HCT116 (cell line): ENCODE data around the gene CAT. TPM values are rescaled to one million over a fixed set of nuclear protein-coding genes. Genes with fewer than 3 reads are reported as not detected.

Source experiments
- ATAC-seq: fragments of 200-7000 bp; cut with Tn5 transposase; 2 replicates; pipeline ENCODE4 v1.9.1; 2020; ENCODE audit warnings: mild to moderate bottlenecking, moderate library complexity
- BruUV-seq: library from RNA; stranded (reverse); fragments of 400-500 nt; replicated peaks from 2 replicates; lab custom pipeline; 2021; lab: Mats Ljungman, UMichigan
- CTCF ChIA-PET: fragments of 300-600 bp; sonication (Branson Sonifier 250); formaldehyde crosslinking; loops from one replicate; lab custom pipeline; 2021; ENCODE audit warnings: antibody characterized with exemption; lab: Charles Lee
- POLR2A ChIA-PET: fragments of 300-600, 350-600 bp; sonication (Branson Sonifier 250); formaldehyde crosslinking; loops from one replicate; lab custom pipeline; 2021; ENCODE audit warnings: antibody characterized with exemption; lab: Charles Lee
- RAD21 ChIA-PET, 2 experiments: fragments of 300-600 bp; sonication (Branson Sonifier 250); formaldehyde crosslinking; loops; one replicate each; lab custom pipeline; 2023; ENCODE audit warnings: low total read pairs in 2 of 2; ENCODE audit not compliant: uncharacterized antibody in 2 of 2, unreplicated experiment in 2 of 2, low non-redundant PET in 1 of 2; lab: Charles Lee
- DNase-seq: peaks from one replicate; pipeline ENCODE4 v3.0.0-alpha.2; 2010; ENCODE audit warnings: low read depth, low spot score
- H2AFZ ChIP-seq: fragments of 200-600 bp; shearing (Covaris generic), sonication (generic); 2 replicates; pipeline ENCODE4 v1.6.1; 2017; ENCODE audit warnings: low read depth, mixed run types, mixed read lengths, antibody characterized with exemption, low read length; ENCODE audit not compliant: poor library complexity, severe bottlenecking
- H3K27ac ChIP-seq: 2 replicates; pipeline ENCODE4 v1.5.1; 2012; ENCODE audit warnings: low read depth, low read length
- H3K27me3 ChIP-seq: fragments of 200-600 bp; sonication (generic); 2 replicates; pipeline ENCODE4 v1.6.1; 2016; ENCODE audit warnings: mixed run types, low read length, mixed read lengths; ENCODE audit not compliant: insufficient read depth
- H3K36me3 ChIP-seq, 2 experiments: fragments of 200-500 bp in 1 of 2; fragments of 200-600 bp in 1 of 2; sonication (Bioruptor generic) in 1 of 2; sonication (generic) in 1 of 2; 2 replicates each; pipeline versions ENCODE4 v1.5.1 to v1.6.1; 2014 to 2016; ENCODE audit warnings: low read length in 2 of 2, inconsistent platforms in 1 of 2, mixed read lengths in 1 of 2, mixed run types in 1 of 2; ENCODE audit not compliant: insufficient read depth in 2 of 2, control insufficient read depth in 1 of 2
- H3K4me1 ChIP-seq, 2 experiments: fragments of 200-600 bp in 1 of 2; sonication (generic) in 1 of 2; 2 replicates each; pipeline versions ENCODE4 v1.5.1 to v1.6.1; 2012 to 2017; ENCODE audit warnings: low read length in 2 of 2, inconsistent platforms in 1 of 2, mild to moderate bottlenecking in 1 of 2, mixed read lengths in 1 of 2, mixed run types in 1 of 2, moderate library complexity in 1 of 2; ENCODE audit not compliant: insufficient read depth in 2 of 2, control insufficient read depth in 1 of 2
- H3K4me2 ChIP-seq: fragments of 200-600 bp; sonication (generic); 2 replicates; pipeline ENCODE4 v1.6.1; 2017; ENCODE audit warnings: mixed run types, low read length, mixed read lengths
- H3K4me3 ChIP-seq, 2 experiments: fragments of 200-600 bp in 1 of 2; sonication (generic) in 1 of 2; replicated peaks in 1 of 2; 2 replicates each; pipeline ENCODE4 v1.5.1; 2011 to 2016; ENCODE audit warnings: low read length in 2 of 2, control low read depth in 1 of 2, low read depth in 1 of 2, mild to moderate bottlenecking in 1 of 2, mixed read lengths in 1 of 2, mixed run types in 1 of 2
- H3K79me2 ChIP-seq: fragments of 200-600 bp; sonication (generic); 2 replicates; pipeline ENCODE4 v1.6.1; 2017; ENCODE audit warnings: mild to moderate bottlenecking, mixed run types, low read length, moderate library complexity, mixed read lengths; ENCODE audit not compliant: insufficient read depth
- H3K9ac ChIP-seq: fragments of 200-600 bp; sonication (generic); 2 replicates; pipeline ENCODE4 v1.6.1; 2016; ENCODE audit warnings: low read length, mixed read lengths
- H3K9me2 ChIP-seq: fragments of 200-600 bp; sonication (generic), shearing (Covaris generic); 2 replicates; pipeline ENCODE4 v1.6.1; 2017; ENCODE audit warnings: mixed run types, mild to moderate bottlenecking, moderate library complexity; ENCODE audit not compliant: insufficient read depth
- H3K9me3 ChIP-seq, 2 experiments: fragments of 200-500 bp in 1 of 2; fragments of 200-600 bp in 1 of 2; sonication (Bioruptor generic) in 1 of 2; sonication (generic) in 1 of 2; 2 replicates each; pipeline ENCODE4 v1.6.1; 2014 to 2017; ENCODE audit warnings: low read length in 2 of 2, mixed read lengths in 2 of 2, inconsistent platforms in 1 of 2, low read depth in 1 of 2, mild to moderate bottlenecking in 1 of 2, mixed run types in 1 of 2, moderate library complexity in 1 of 2; ENCODE audit not compliant: control insufficient read depth in 1 of 2, insufficient read depth in 1 of 2
- H4K20me1 ChIP-seq: fragments of 200-600 bp; sonication (generic), shearing (Covaris generic); 2 replicates; pipeline ENCODE4 v1.6.1; 2017; ENCODE audit warnings: mixed run types, mild to moderate bottlenecking, moderate library complexity; ENCODE audit not compliant: insufficient read depth
- ELF1 ChIP-seq: IDR thresholded peaks from 2 replicates; pipeline ENCODE4 v1.6.1; 2012; ENCODE audit warnings: low read depth, borderline replicate concordance
- EZH2phosphoT487 ChIP-seq: fragments of 200-600 bp; IDR thresholded peaks from 2 replicates; pipeline ENCODE4 v1.6.1; 2018; ENCODE audit warnings: antibody characterized with exemption, borderline replicate concordance
- FOSL1 ChIP-seq: IDR thresholded peaks from 2 replicates; pipeline ENCODE4 v1.6.1; 2012; ENCODE audit warnings: low read depth
- JUND ChIP-seq: IDR thresholded peaks from 2 replicates; pipeline ENCODE4 v1.6.1; 2012
- REST ChIP-seq: IDR thresholded peaks from 2 replicates; pipeline ENCODE4 v1.6.1; 2012; ENCODE audit warnings: low read depth
- SIN3A ChIP-seq: IDR thresholded peaks from 2 replicates; pipeline ENCODE4 v1.6.1; 2012; ENCODE audit warnings: low read depth
- SRF ChIP-seq: IDR thresholded peaks from 2 replicates; pipeline ENCODE4 v1.6.1; 2012; ENCODE audit warnings: low read depth
- YY1 ChIP-seq: IDR thresholded peaks from 2 replicates; pipeline ENCODE4 v1.6.1; 2011; ENCODE audit warnings: low read length, low read depth, moderate library complexity, mild to moderate bottlenecking; ENCODE audit not compliant: insufficient replicate concordance; ENCODE audit errors: extremely low read depth
- ZNF274 ChIP-seq: fragments of 200-500 bp; sonication (Bioruptor generic); IDR thresholded peaks from 2 replicates; pipeline ENCODE4 v1.6.1; 2014; ENCODE audit warnings: mild to moderate bottlenecking, low read depth, low read length, inconsistent platforms
- intact Hi-C: fragments of 100-400 bp; cut with micrococcal nuclease; formaldehyde crosslinking; loops from 2 replicates; pipeline ENCODE4 v1.10.0; 2022
- total RNA-seq: library from RNA; stranded (reverse); gene quantifications from one replicate; pipeline ENCODE4 v1.2.1, GENCODE V29; 2021; ENCODE audit not compliant: unreplicated experiment

The CAT gene
- total RNA-seq, 1 experiment from 2014 or later: 50.9 TPM

DNA sequence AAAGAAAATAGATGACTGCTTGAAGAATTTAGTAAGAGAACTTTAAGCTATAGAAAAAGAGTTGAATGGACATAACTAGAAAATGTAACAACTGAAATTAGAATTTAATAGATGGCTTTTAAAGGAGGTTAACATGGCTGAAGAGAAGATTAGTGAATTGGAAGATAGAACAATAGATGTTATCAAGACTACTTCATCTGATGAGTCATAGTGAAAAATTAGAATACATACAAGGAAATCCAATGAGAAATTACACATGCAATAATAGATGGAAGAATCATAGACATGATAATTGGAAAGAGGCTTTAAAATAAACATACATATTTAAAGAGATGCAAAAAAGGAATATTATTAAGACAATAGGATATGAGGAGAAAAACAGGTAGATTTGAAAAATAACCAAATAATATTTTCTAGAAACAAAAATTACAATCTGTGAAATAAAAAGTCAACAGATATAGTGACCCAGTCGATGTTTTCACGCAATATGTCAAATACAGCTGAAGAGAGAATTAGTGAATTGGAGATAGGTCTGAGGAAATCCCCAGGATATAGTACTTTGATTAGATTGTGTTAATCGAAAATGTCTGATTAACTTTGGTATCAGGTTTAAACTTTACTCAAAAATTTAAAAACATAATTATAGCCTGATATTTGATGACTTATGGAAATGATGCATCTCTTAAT lies 28.2 kb downstream of the CAT start:
- no peaks in the 10 kb centered on the region for H3K79me2 ChIP-seq
- no peaks in the 10 kb centered on the region for H3K27me3 ChIP-seq
- DNase-seq (no peak), ATAC-seq (no peak)
- no peak overlapping the region for H3K9ac ChIP-seq
- no peaks in the 10 kb centered on the region for H3K4me1 ChIP-seq
- H3K4me3 ChIP-seq: no peak overlapping the region
- RAD21 ChIA-PET: no interaction called here
- no TSS peak for BruUV-seq
- no peaks in the 10 kb centered on the region for H4K20me1 ChIP-seq
- H2AFZ ChIP-seq: no peak overlapping the region
- intact Hi-C loops: no loop called here
- CTCF ChIA-PET: interaction anchor here (2.9 kb wide), 2 partner anchors 101 to 293 kb away, joined by 14 to 37 read pairs; no protein-coding TSS in a partner anchor
- H3K27ac ChIP-seq: no peak overlapping the region
- H3K4me2 ChIP-seq: no peak overlapping the region
- H3K9me3 ChIP-seq: no peaks in the 10 kb centered on the region
- POLR2A ChIA-PET: no interaction called here
- H3K36me3 ChIP-seq: peaks cover 22 to 36% of the 10 kb centered on the region in 2 experiments; a peak in 3 of 4 replicates
- no peaks in the 10 kb centered on the region for H3K9me2 ChIP-seq
- TF ChIP-seq EZH2phosphoT487 (no peak), REST (no peak), SIN3A (no peak), SRF (no peak), JUND (no peak), ZNF274 (no peak), ELF1 (no peak), YY1 (no peak), FOSL1 (no peak)
